ENCODE measurements around the gene LLCFC1.

Gene LLCFC1

DNA sequence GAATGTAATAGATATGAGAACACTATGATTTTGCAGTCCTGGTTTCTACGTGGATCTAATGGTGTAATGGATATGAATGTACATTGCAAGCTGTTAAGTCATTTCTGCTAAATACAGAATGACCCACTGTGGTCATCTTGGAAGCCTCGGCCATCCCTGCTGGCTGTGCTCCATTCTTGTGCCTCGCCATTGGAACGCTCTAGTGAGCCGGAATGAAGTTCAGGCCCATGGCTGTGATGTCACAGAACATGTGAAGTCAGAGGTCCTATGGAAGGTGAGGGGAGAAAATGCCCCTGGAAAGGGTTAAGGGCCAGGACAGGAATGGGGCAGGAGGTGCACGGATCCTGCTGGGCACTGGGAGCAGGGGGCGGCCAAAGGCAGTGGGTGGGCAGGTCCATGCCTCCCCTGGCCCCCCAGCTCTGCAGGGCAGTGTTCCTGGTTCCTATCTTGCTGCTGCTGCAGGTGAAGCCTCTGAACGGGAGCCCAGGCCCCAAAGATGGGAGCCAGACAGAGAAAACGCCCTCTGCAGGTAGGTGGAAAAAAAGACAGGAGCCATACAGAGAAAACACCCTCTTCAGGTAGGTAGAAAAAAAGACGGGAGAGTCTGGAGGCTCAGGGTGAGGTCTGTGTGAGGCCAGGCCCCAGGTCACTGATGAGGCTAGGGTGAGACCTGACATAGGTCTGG lies at the start of gene LLCFC1:
TSS of gene LLCFC1 (plus strand) at position 259 of the 685 bp plus-strand sequence. CDS start at position 397, 138 bp downstream.
- DNase-seq (ENCODE audit: low read depth, low spot score): no peak

DNA sequence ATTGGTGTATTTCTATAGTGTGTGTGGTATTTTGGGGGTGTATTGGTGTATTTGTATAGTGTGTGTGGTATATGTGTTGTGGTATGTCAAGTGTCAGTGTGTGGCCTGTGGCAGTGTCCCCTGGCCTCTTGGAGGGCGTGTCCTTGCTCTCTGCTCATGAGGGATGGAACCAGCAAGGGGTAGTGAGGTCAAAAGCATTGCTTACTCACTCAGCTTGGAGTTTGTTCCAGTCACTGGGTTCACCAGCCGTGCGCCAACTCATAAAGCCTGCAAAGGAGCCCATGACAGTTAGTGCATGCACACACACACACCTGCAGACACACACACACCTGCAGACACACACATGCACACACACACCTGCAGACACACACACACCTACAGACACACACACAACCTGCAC lies 49.5 kb upstream of the LLCFC1 start:
- DNase-seq (ENCODE audit: low read depth, low spot score): no peak

DNA sequence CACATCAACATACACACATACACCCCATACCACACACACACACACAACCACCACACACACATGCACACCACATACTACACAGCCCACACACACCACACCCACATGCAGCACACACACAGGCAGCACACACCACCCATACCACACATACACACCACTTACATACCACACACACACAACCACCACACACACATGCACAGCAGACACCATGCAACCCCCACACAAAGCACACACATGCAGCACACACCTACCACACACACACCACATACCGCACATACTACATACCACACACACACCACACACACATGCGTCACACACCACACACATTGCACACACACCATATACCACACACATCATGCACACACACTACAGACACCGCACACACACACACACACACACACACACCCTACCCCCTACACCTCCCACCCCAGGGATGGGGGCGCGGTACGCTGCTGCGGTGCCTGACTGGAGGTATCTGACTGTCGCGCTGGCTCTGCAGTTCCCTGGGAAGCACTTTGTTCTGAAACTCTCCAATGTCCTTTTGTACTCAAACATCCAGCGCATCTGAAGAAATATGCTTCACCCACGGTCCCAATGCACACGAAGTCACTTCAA lies 48.3 kb upstream of the LLCFC1 start:
- DNase-seq (ENCODE audit: low read depth, low spot score): no peak

DNA sequence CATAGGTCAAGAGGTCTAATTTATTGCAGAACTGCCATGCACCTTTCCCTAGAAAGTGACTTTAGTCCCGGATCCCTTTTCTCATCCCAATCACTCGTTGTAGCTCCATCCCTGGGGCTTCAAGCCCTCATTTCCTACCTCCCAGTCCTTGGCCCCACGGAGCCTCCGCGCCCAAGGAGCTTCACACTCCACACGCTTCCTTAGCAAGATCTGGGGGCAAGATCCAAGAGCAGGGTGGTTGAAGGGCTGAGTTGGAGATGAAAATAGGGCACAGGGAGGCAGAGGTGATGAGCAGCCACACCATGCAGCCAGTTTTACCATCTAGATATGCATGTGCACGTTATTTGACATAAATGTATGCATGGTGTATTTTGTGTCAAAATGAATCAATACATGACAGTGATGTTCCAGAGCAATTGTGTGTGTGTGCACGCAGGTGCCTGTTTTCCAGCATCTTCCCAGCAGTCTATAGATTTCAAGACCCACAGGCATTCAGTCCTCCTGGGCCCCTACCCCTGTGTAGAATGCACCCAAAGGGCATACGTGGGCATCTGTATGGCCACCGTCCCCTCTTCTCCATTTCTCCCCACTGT lies 47.7 kb upstream of the LLCFC1 start:
- DNase-seq (ENCODE audit: low read depth, low spot score): no peak

DNA sequence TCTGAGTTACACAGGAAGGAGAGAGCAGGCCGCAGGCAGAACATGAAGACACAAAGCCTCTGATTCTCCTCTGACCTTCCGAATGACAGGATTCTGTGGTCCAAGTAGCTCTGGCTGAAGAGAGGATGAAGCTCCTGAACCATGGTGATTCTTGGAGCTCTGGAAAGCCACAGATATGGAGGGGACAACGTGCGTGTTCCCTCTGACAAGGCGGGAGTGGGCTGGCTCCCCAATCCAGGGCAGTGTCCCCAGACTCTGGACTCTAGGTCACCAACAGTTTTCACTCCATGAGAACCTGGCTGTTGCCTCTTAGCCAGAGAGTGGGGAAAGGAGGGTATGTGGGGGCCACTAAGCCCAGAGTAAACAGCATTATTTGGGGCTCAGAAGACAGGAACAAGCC lies 46.3 kb upstream of the LLCFC1 start:
- no peak for DNase-seq (ENCODE audit: low read depth, low spot score)

DNA sequence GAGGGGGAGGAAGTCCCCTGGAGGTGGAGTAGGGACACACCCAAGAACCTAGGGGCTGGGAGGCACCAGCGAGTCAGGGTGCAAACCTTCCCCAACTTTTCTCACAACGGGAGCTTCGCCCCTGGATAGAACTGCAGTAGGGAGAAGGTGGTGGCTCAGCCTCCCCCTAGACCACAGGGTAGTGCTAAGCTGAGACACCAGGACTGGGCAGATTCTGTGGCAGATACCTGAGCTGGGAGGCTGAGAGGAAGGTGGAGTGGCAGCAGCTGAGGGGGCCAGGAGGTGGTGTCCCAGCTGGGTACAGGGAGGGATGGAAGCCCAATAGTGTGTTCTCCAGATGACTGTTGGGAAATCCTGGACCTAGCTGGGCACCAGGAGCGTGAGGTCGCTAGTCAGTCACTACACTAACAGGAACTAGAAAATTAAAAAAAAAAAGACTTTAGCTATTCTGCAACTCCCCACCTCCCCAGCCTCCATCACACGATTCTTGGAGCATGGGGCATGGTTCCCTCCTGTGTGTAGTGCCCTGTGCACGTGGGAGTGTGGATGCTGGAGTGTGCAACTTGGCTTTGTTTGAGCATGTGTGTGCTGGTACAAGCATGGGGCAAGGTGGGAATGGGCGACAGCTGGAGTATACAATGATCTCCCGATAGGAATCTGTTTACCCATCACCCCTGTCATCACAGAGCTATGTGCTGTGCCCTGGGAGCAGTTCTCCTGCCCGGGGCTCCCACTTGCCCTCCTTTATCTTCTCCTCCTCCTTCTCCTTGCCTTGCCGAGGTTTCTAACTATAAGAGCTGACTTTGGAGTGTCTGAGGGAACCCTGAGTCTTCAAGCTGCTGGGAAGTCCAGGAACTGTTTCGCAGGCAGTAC lies 44.9 kb upstream of the LLCFC1 start:
- DNase-seq (ENCODE audit: low read depth, low spot score): no peak

DNA sequence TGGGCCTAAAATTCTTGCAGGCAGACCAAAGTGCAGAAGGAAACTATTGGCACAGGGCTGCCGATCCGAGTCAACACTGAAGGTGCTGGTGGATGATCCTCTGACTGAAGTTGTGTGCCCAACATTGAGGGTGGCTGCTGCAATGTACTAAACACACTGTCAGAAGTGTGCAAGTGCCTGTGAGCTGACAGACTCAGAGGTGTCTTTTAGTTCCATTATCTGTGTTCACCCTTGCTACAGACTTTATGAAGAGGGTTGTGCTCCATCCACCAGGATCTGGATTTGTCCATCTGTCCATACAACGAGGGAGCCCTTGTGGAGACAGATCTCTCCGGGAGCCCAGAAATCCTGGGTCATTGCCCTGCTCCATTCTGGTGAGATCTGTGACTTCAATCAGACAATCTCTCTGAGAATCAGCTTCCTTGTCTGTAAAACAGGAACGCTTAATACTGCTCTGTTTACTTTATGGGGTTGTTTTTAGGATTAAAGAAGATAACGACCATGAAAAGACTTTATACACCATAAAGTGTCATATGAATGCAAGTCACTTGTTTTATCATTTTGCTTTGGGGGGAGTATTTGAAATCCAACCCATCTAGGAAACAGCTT lies 44.2 kb upstream of the LLCFC1 start:
- DNase-seq (ENCODE audit: low read depth, low spot score): no peak

DNA sequence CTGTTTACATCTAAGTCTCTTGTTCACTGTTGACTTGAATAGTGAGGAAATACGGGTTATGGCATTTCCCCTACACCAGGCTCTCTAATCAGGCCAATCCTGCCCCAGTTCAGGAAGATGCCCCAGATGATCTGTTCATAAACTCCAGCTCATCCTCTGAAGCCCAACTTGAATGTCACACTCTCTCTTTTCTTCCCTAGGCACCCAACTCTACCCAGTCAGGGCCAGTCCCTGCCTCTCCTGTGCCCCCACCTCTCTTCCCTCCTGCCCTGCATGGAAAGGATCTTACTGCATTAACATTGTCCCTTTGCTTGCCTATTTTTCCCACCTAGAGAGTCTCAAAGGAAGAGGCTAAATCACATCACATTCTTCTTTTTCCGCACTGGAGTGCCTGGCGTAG lies 43.1 kb upstream of the LLCFC1 start:
- no peak for DNase-seq (ENCODE audit: low read depth, low spot score)

DNA sequence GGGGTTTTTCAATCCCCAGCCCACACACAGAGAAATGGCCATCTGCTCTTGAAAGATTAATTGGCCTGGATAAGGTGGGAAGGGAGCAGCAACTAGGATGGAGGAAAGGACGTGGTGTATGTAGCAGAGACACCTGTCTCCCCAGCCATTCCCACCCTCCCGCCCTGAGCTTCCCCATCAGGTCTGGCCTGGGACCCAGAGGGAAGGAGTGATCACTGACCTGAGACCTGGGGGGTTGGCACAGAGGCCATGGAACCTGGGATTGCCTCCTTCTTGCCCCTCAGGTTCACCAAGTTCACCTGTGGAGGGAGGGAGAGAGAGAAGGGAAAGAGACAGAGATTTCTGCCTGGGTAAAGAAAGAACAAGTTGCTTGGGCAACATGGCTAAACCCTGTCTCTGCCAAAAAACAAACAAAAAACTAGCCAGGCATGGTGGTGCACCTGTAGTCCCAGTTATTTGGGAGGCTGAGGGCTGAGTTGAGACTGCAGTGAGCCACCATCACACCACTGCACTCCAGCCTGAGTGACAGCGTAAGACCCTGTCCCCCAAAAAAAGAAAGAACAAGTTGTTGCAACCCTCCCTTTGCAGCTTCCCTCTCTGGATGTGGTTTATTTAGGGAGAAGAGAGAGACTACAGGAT lies 42.4 kb upstream of the LLCFC1 start:
- no peak for DNase-seq (ENCODE audit: low read depth, low spot score)

DNA sequence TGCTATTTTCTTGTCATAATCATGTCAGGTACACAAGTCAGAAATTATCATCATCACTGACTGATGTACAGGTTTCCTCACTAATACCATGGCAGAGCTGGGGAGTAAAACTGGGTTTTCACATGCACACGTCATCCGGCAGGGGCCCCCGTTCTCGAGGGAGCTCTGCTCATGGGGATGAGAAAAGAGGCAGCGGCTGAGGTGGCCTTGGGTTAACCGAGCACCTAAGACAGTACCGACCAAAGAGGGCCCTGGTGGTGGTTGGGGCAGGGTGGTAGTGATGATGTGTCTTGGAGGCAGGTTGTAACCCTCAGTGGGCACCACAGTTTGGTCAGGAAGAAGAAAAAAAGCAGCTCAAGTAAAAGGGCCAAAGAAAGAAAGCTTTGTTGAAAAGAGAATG lies 41.6 kb upstream of the LLCFC1 start:
- DNase-seq (ENCODE audit: low read depth, low spot score): no peak

DNA sequence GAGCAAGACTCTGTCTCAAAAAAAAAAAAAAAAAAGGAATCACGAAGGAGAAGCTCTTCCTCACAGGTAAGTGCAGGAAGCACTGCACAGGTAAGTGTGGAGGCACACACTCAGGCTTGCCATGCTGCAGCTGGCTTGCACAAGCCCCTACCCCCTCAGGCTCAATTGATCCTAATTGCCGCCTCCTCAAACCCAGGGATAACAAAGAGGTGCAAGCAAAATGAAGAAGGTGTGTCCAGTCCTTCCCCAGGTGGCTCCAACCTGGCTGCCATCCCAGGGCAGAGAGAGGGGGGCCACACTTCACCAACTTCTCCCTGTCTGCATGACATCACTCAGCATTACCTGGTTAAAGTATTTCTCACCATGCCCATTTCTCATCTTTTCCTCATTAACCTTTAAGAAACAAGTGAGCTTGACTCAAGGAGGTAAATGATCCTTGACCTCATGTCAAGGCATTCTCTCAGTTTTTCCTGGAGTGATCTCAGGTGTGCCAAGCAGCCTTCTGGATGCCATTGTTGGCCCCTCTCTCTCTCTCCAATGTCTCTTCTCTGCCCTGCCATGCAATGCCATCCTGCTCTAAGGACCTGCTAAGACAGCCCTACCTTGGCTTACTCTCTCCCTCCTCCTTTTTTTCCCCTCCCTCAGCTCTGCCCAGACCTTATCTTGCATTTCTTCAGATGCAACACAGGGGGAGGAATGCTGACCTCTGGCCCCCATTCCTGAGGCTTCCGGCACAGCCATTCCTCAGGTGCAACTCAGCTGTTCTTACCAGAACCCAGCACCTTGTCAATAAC lies 40.7 kb upstream of the LLCFC1 start:
- no peak for DNase-seq (ENCODE audit: low read depth, low spot score)

DNA sequence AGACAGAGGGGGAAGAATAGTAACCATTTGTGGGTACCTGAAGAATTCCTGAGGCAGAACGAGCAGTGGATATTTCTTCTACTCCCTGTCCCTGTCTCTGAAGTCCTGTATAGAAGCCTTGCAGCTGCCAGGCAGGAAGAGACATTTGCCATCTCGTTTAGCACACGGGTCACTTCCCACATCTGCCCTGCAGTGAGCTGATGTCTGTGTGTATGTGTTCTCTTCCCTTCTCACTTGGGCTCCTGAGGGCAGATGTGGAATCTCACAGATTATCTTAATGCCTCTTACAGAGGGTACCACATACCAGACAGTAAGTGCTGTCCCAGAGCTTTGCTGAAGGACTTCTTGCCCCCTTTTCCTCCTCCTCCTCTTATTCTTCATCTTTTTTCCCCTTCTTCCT lies 39.6 kb upstream of the LLCFC1 start:
- DNase-seq (ENCODE audit: low read depth, low spot score): no peak

DNA sequence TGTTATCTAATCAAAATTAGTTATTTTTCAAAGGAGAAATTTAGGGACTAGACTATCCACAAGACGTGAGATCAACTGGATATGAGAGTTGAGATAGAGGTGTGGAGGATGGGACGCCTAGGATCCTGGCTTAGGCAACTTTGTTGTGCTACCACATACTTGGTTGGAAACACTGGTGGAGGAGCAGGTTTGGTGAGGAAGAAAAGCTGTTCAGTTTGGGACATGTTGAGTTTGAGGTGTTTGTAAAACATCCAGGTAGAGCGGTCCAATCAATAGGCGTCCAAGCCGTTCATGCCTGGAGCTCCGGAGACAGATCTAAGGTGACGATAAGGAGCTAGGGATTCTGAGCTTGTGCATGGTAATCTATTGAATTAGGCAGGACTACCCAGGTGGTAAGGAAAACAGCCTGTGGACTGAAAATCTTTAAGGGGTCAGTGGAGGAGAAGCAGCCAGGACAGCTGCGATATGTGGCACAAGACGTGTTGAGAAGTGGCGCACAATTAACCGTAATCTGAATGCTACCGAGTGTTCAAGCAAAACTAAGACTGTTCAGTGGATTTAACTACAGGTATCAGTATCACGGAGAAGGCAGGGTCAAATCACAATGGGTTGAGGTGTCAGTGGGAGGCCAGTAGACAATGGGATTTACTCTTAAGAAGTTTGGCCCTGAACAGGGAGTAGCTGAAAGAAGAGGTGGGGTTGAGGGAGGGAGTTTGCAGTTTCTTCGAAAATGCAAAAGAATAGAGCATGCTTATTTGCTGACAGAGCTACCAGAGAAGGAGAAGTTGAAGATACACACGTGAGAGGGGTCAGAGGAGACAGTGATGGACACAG lies 37.6 kb upstream of the LLCFC1 start:
- no peak for DNase-seq (ENCODE audit: low read depth, low spot score)

DNA sequence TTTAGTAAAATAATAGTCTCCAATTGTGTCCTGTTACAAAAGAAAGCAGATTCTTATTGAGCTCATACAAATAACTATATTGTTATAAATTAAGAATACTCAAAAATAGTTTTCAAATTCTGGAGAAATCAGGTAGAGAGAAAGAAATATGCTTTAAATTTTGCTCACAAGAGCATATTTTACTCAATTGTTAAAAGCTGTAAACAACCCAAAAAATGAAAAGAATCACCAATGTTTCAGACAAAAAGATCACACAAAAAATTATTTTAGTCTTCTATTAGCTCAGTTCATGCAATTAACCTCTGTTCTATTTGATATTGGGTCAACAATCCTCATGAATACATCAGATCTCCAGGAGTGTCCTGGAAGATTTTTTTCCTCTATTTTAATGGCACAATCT lies 35.2 kb upstream of the LLCFC1 start:
- DNase-seq (ENCODE audit: low read depth, low spot score): no peak

DNA sequence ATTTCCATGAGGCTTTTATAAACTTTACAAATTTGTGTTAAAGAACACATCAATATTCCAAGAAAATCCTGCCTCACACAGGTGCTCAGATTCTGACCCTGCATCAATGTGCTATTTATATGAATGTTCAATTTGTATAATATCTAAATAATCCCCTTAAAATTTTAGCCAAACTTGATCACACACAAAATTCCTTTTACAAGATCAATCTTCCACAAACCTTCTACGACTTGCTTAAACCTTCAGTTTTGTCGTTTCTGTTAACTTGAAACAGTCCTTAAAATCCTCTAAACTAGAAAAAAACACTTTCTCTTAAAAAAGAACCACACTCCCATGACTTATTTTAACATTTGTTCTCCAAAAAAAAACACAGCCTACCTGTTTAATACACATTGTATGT lies 33.5 kb upstream of the LLCFC1 start:
- no peak for DNase-seq (ENCODE audit: low read depth, low spot score)

DNA sequence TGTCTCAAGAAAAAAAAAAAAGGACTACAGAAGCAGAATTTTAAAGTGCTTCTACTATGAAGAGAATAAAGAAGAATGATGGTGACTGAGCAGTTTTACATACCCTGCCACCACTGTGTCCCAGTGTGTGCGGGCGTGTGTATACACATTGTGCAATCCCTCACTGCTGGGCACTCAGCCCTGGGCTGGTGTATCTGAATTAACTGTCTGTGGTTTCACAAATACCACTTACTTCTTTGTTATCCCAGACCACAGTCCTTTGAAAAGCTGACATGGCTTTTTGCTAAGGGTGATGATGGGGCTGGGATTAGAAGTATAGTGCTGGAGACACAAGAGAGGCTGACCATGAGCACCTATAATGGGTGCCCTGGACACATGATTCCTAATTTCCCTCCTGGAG lies 32.6 kb upstream of the LLCFC1 start:
- no peak for DNase-seq (ENCODE audit: low read depth, low spot score)

DNA sequence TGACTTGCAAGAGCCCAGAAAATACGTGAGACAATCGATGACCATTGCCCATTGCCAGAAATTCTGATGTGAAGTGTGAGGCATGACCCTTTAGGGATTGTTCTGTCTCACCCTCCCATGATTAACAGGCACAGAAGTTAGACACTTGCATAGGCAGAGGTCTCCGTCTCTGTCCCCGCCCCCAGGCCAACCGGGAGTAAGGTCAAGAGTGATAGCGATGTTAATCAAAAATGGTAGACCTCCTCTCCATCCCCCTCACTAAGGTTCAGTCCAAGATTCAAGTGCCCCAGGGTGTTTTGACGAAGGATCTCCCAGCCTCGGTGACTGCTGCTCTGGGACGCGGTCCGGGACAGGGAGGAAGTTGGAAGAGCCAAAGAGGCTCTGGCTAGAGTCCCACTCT lies 31.0 kb upstream of the LLCFC1 start:
- DNase-seq (ENCODE audit: low read depth, low spot score): no peak

DNA sequence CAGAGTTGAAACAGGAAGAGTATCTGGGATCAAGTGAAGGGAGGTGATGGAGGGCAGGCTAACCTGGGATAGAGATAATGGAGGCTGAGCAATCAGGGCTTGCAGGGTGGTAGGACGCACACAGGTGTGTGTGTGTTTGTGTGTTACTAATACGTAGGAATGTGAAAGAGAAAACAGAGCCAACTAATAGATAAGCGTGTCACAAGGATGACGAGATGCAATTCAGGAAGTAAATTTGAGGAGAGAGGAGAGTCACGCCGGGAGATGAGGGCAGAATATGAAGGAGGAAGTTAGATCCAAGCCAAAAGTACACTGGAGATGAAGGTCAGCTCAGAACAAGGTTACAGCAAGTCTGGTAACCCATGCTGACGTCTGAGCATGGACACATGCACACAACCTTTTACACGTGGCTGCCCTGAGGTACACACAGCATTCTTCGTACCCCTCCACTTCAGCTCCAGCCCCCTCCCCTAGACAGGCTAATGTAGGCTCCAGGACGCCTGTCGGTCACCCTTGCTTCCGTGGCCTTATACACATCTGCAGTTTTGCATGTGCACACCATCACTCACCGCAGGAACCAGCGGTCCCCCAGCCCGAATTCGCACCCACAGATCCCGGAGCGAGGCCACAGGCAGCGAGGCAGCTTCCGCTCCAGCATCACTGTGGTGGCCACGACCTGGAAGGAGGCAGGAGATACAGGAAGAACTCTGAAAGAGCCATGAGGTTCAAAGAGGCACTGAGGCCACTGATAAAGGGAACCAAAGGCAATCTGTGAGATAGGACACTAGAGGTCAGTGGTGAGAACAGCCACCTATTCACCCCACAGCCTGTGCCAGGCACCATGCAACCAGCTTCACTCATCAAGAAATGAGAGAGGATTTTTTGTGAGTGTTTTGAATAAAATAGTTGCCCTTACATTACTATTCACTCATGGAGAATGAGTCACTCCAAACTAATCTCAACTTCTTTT lies 30.1 kb upstream of the LLCFC1 start:
- DNase-seq (ENCODE audit: low read depth, low spot score): no peak

DNA sequence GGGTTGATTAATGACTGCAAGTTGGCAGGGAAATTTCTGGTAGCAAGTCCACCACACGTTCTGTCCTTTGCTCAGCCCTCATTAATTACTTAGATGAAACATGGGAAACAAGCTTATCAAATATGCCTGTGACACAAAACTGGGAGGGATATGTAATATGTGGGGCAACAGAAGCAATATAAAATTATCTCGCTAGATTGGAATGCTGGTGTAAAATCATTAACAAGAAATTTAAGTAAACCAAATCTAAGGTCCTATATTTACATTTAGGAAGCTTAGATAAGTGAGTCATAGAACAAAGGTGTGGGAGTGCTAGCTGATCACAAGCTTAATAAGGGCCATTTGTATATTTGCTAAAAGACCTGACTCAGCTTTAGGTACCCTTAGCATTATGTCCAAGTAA lies 29.3 kb upstream of the LLCFC1 start:
- DNase-seq (ENCODE audit: low read depth, low spot score): no peak
